Parathyroid adenoma (tissue), 2 donors: ENCODE results near the gene PCDH15.

Source experiments
- H2AFZ ChIP-seq: fragments of 300-600 bp; sonication (generic); one replicate; pipeline ENCODE4 v1.7.0; 2017; ENCODE audit warnings: antibody characterized with exemption, mild to moderate bottlenecking
- H3K27ac ChIP-seq: fragments of 300-600 bp; sonication (generic); one replicate; pipeline ENCODE4 v1.7.0; 2017
- H3K27me3 ChIP-seq: fragments of 300-600 bp; sonication (generic); one replicate; pipeline ENCODE4 v1.7.0; 2017; ENCODE audit warnings: low read length; ENCODE audit not compliant: control insufficient read depth, insufficient read depth
- H3K36me3 ChIP-seq: fragments of 300-600 bp; sonication (generic); one replicate; pipeline ENCODE4 v1.7.0; 2017; ENCODE audit warnings: low read length; ENCODE audit not compliant: control insufficient read depth, insufficient read depth
- H3K4me1 ChIP-seq: fragments of 300-600 bp; sonication (generic); one replicate; pipeline ENCODE4 v1.7.0; 2017; ENCODE audit warnings: control low read depth
- H3K4me2 ChIP-seq: fragments of 300-600 bp; sonication (generic); one replicate; pipeline ENCODE4 v1.7.0; 2017; ENCODE audit warnings: low read length
- H3K4me3 ChIP-seq: fragments of 300-600 bp; sonication (generic); one replicate; pipeline ENCODE4 v1.7.0; 2017; ENCODE audit warnings: low read depth, low read length
- H3K79me2 ChIP-seq: fragments of 300-600 bp; sonication (generic); one replicate; pipeline ENCODE4 v1.7.0; 2017; ENCODE audit warnings: control low read depth
- H3K9ac ChIP-seq: fragments of 300-600 bp; sonication (generic); one replicate; pipeline ENCODE4 v1.7.0; 2017; ENCODE audit warnings: mild to moderate bottlenecking
- H3K9me3 ChIP-seq: fragments of 300-600 bp; sonication (generic); one replicate; pipeline ENCODE4 v1.7.0; 2017; ENCODE audit warnings: low read length; ENCODE audit not compliant: control insufficient read depth
- CTCF ChIP-seq: fragments of 300-600 bp; sonication (generic); IDR thresholded peaks from one replicate; pipeline ENCODE4 v1.7.0; 2017; ENCODE audit warnings: antibody characterized with exemption, mild to moderate bottlenecking
- donor health status: primary hyperparathyroidism.

Gene PCDH15

GRCh38 chr10:54449056-54449455 lies 352.0 kb downstream of the PCDH15 start:
- H3K4me2 ChIP-seq: no peak overlapping the region
- no peak for TF ChIP-seq CTCF
- no peak overlapping the region for H3K9ac ChIP-seq
- H3K27ac ChIP-seq: no peak overlapping the region
- no peaks in the 10 kb centered on the region for H3K4me1 ChIP-seq
- no peak overlapping the region for H2AFZ ChIP-seq
- no peaks in the 10 kb centered on the region for H3K36me3 ChIP-seq
- H3K79me2 ChIP-seq: no peaks in the 10 kb centered on the region
- no peaks in the 10 kb centered on the region for H3K27me3 ChIP-seq
- no peaks in the 10 kb centered on the region for H3K9me3 ChIP-seq
- no peak overlapping the region for H3K4me3 ChIP-seq

GRCh38 chr10:54444170-54444569 lies 356.9 kb downstream of the PCDH15 start:
- H3K4me2 ChIP-seq: no peak overlapping the region

GRCh38 chr10:54441275-54441674 lies 359.8 kb downstream of the PCDH15 start:
- Histone ChIP-seq H3K36me3 (no peaks in the 10 kb centered on the region), H3K27ac (no peak overlapping the region), H3K4me2 (no peak overlapping the region), H3K79me2 (no peaks in the 10 kb centered on the region), H3K9ac (no peak overlapping the region), H3K4me1 (no peaks in the 10 kb centered on the region), H2AFZ (no peak overlapping the region), H3K9me3 (no peaks in the 10 kb centered on the region), H3K4me3 (no peak overlapping the region), H3K27me3 (no peaks in the 10 kb centered on the region)
- TF ChIP-seq CTCF: no peak

More at GRCh38 chr10:54444170-54444569, 356.9 kb downstream of the PCDH15 start:
- no peaks in the 10 kb centered on the region for H3K79me2 ChIP-seq
- no peak for TF ChIP-seq CTCF
- H3K4me1 ChIP-seq: no peaks in the 10 kb centered on the region
- H3K4me3 ChIP-seq: no peak overlapping the region
- H3K27ac ChIP-seq: no peak overlapping the region
- no peaks in the 10 kb centered on the region for H3K36me3 ChIP-seq
- no peak overlapping the region for H3K9ac ChIP-seq
- no peaks in the 10 kb centered on the region for H3K9me3 ChIP-seq
- H3K27me3 ChIP-seq: no peaks in the 10 kb centered on the region
- no peak overlapping the region for H2AFZ ChIP-seq

- no peaks in the 10 kb centered on the region for H3K9me3 ChIP-seq
- H3K4me3 ChIP-seq: no peak overlapping the region
- no peak overlapping the region for H3K4me2 ChIP-seq
- no peak overlapping the region for H3K9ac ChIP-seq
- no peak for TF ChIP-seq CTCF
- no peak overlapping the region for H2AFZ ChIP-seq
- no peak overlapping the region for H3K27ac ChIP-seq
- H3K36me3 ChIP-seq: no peaks in the 10 kb centered on the region
- H3K4me1 ChIP-seq: no peaks in the 10 kb centered on the region
- H3K27me3 ChIP-seq: no peaks in the 10 kb centered on the region
- no peaks in the 10 kb centered on the region for H3K79me2 ChIP-seq
Observed at GRCh38 chr10:54434782-54435181, 366.2 kb downstream of the PCDH15 start.

GRCh38 chr10:54415483-54415882 lies 385.5 kb downstream of the PCDH15 start:
- H3K27me3 ChIP-seq: no peaks in the 10 kb centered on the region
- H3K4me1 ChIP-seq: no peaks in the 10 kb centered on the region
- no peak overlapping the region for H3K4me3 ChIP-seq
- H3K9ac ChIP-seq: no peak overlapping the region
- no peaks in the 10 kb centered on the region for H3K36me3 ChIP-seq
- no peak overlapping the region for H3K27ac ChIP-seq
- no peak overlapping the region for H3K4me2 ChIP-seq
- no peak overlapping the region for H2AFZ ChIP-seq
- TF ChIP-seq CTCF: no peak
- H3K79me2 ChIP-seq: no peaks in the 10 kb centered on the region
- no peaks in the 10 kb centered on the region for H3K9me3 ChIP-seq
